SK-N-SH (cell line): ENCODE results near the gene PRKN. TPM values are rescaled to one million over a fixed set of nuclear protein-coding genes. Genes with fewer than 3 reads are reported as not detected.

Experiments
- CTCF ChIA-PET: fragments of 300-600, 350-600 bp; formaldehyde crosslinking; extraction: SDS; loops from one replicate; lab custom pipeline; 2021; lab: Yijun Ruan, JAX
- POLR2A ChIA-PET: fragments of 350-600 bp; sonication (Branson Sonifier 250); formaldehyde crosslinking; extraction: SDS; loops from one replicate; lab custom pipeline; 2020; ENCODE audit warnings: antibody characterized with exemption, inconsistent platforms; lab: Yijun Ruan, JAX
- DNase-seq: peaks from one replicate; pipeline ENCODE4 v3.0.0; 2012
- H2AFZ ChIP-seq: fragments of 200-600 bp; sonication (generic); 2 replicates; pipeline ENCODE4 v1.8.1; 2016; ENCODE audit warnings: antibody characterized with exemption, mild to moderate bottlenecking, low read depth
- H3F3A ChIP-seq: fragments of 200-600 bp; sonication (generic); replicated peaks from 2 replicates; pipeline ENCODE3; 2016; ENCODE audit warnings: antibody characterized with exemption, mild to moderate bottlenecking; ENCODE audit not compliant: insufficient read depth
- H3K27ac ChIP-seq, 2 experiments: fragments of 200-500 bp in 1 of 2; fragments of 200-600 bp in 1 of 2; sonication (Bioruptor generic) in 1 of 2; sonication (generic), shearing (Covaris generic) in 1 of 2; 2 replicates each; pipeline versions ENCODE4 v1.5.1 to v1.6.1; 2014 to 2016; ENCODE audit warnings: low read depth in 2 of 2, inconsistent platforms in 1 of 2, low read length in 1 of 2, mild to moderate bottlenecking in 1 of 2, mixed read lengths in 1 of 2
- H3K27me3 ChIP-seq: fragments of 200-600 bp; sonication (generic), shearing (Covaris generic); 2 replicates; pipeline ENCODE4 v1.6.1; 2016; ENCODE audit warnings: mixed run types; ENCODE audit not compliant: insufficient read depth
- H3K36me3 ChIP-seq, 2 experiments: fragments of 200-500 bp in 1 of 2; fragments of 200-600 bp in 1 of 2; sonication (Bioruptor generic) in 1 of 2; sonication (generic) in 1 of 2; replicated peaks in 1 of 2; 2 replicates each; pipeline versions ENCODE3 to v1.5.1; 2014 to 2016; ENCODE audit warnings: low read length in 1 of 2, mild to moderate bottlenecking in 1 of 2; ENCODE audit not compliant: insufficient read depth in 2 of 2, control insufficient read depth in 1 of 2
- H3K4me1 ChIP-seq, 2 experiments: fragments of 200-500 bp in 1 of 2; fragments of 200-600 bp in 1 of 2; sonication (Bioruptor generic) in 1 of 2; sonication (generic), shearing (Covaris generic) in 1 of 2; 2 replicates each; pipeline versions ENCODE4 v1.5.1 to v1.6.1; 2014 to 2016; ENCODE audit warnings: low read depth in 1 of 2, low read length in 1 of 2, mixed run types in 1 of 2; ENCODE audit not compliant: insufficient read depth in 2 of 2, control insufficient read depth in 1 of 2
- H3K4me2 ChIP-seq: fragments of 200-600 bp; sonication (generic), shearing (Covaris generic); 2 replicates; pipeline ENCODE4 v1.6.1; 2017; ENCODE audit warnings: mixed run types
- H3K4me3 ChIP-seq, 2 experiments: fragments of 200-500 bp in 1 of 2; fragments of 200-600 bp in 1 of 2; sonication (Bioruptor generic) in 1 of 2; sonication (generic), shearing (Covaris generic) in 1 of 2; 2 replicates each; pipeline versions ENCODE4 v1.5.1 to v1.8.1; 2014 to 2016; ENCODE audit warnings: low read depth in 2 of 2, inconsistent platforms in 1 of 2, low read length in 1 of 2, mild to moderate bottlenecking in 1 of 2, mixed read lengths in 1 of 2, moderate library complexity in 1 of 2
- H3K79me2 ChIP-seq: fragments of 200-600 bp; sonication (generic); 2 replicates; pipeline ENCODE4 v1.8.1; 2017; ENCODE audit warnings: mild to moderate bottlenecking; ENCODE audit not compliant: insufficient read depth
- H3K9ac ChIP-seq: fragments of 200-600 bp; sonication (generic); 2 replicates; pipeline ENCODE4 v1.6.1; 2017; ENCODE audit warnings: mixed run types
- H3K9me2 ChIP-seq: fragments of 200-600 bp; sonication (generic); 2 replicates; pipeline ENCODE4 v1.6.1; 2017; ENCODE audit warnings: mixed run types
- H3K9me3 ChIP-seq: fragments of 200-600 bp; sonication (generic); 2 replicates; pipeline ENCODE4 v1.6.1; 2017; ENCODE audit warnings: mixed run types, mild to moderate bottlenecking, moderate library complexity
- H4K20me1 ChIP-seq: fragments of 200-600 bp; sonication (generic); 2 replicates; pipeline ENCODE4 v1.6.1; 2017; ENCODE audit warnings: mild to moderate bottlenecking, mixed run types; ENCODE audit not compliant: insufficient read depth
- ELF1 ChIP-seq: IDR thresholded peaks from 2 replicates; pipeline ENCODE4 v1.4.0; 2012
- EP300 ChIP-seq, 2 experiments: IDR thresholded peaks; 2 replicates each; pipeline versions ENCODE4 v1.4.0 to v1.6.1; 2012; ENCODE audit warnings: borderline replicate concordance in 1 of 2, low read depth in 1 of 2, low read length in 1 of 2
- EZH2phosphoT487 ChIP-seq: fragments of 200-600 bp; sonication (generic); IDR thresholded peaks from 2 replicates; pipeline ENCODE4 v1.6.1; 2017; ENCODE audit warnings: low read depth, mixed run types, mild to moderate bottlenecking, antibody characterized with exemption, moderate library complexity, borderline replicate concordance
- FOXJ3 ChIP-seq: sonication (generic); formaldehyde crosslinking; IDR thresholded peaks from 2 replicates; pipeline ENCODE4 v1.5.1; 2020; ENCODE audit warnings: mild to moderate bottlenecking, missing genetic modification reagents
- FOXM1 ChIP-seq: IDR thresholded peaks from 2 replicates; pipeline ENCODE4 v1.4.0; 2012; ENCODE audit warnings: low read depth, mild to moderate bottlenecking
- IRF3 ChIP-seq: fragments of 150-350 bp; IDR thresholded peaks from 2 replicates; pipeline ENCODE4 v1.6.1; 2016; ENCODE audit warnings: mild to moderate bottlenecking, low read depth, low read length
- JUND ChIP-seq: IDR thresholded peaks from 2 replicates; pipeline ENCODE4 v1.4.0; 2012
- NRF1 ChIP-seq: IDR thresholded peaks from 2 replicates; pipeline ENCODE4 v1.6.1; 2012; ENCODE audit warnings: low read depth, mild to moderate bottlenecking, low read length
- PBX3 ChIP-seq: IDR thresholded peaks from 2 replicates; pipeline ENCODE4; 2012
- RCOR1 ChIP-seq: fragments of 150-350 bp; IDR thresholded peaks from 2 replicates; pipeline ENCODE4 v1.6.1; 2017; ENCODE audit warnings: antibody characterized with exemption, low read length
- REST ChIP-seq: IDR thresholded peaks from 2 replicates; pipeline ENCODE4 v1.6.1; 2012; ENCODE audit warnings: mild to moderate bottlenecking, low read depth, low read length, moderate library complexity
- SMC3 ChIP-seq: IDR thresholded peaks from 2 replicates; pipeline ENCODE4 v1.6.1; 2012; ENCODE audit warnings: low read depth, low read length, improper control_type of control experiment
- TEAD4 ChIP-seq: IDR thresholded peaks from 2 replicates; pipeline ENCODE4 v1.4.0; 2012; ENCODE audit warnings: mild to moderate bottlenecking, borderline replicate concordance; ENCODE audit not compliant: insufficient read depth
- USF1 ChIP-seq: IDR thresholded peaks from 2 replicates; pipeline ENCODE4 v1.4.0; 2012; ENCODE audit warnings: low read depth, borderline replicate concordance
- USF2 ChIP-seq: fragments of 150-350 bp; IDR thresholded peaks from 2 replicates; pipeline ENCODE4 v1.6.1; 2017; ENCODE audit warnings: antibody characterized with exemption, low read length, low read depth, borderline replicate concordance
- ZBTB33 ChIP-seq: IDR thresholded peaks from 2 replicates; pipeline ENCODE4 v1.4.0; 2012; ENCODE audit warnings: low read depth, borderline replicate concordance
- WGBS: methylation state at CpG from one replicate; pipeline ENCODE4 v1.1.6; 2017; ENCODE audit warnings: low lambda C conversion rate; 5-methylcytosine and 5-hydroxymethylcytosine counted together
- polyA plus RNA-seq, 3 experiments: library from polyadenylated mRNA; depleted of rRNA; stranded (reverse); fragments of >200 nt; gene quantifications; 2 replicates each; pipeline ENCODE4 v1.2.3, GENCODE V29; 2012

PRKN gene
- polyA plus RNA-seq, 1 of the 3 experiments (the other 2 are of a cell fraction): 0.76 TPM

- no peaks in the 10 kb centered on the region for H3K36me3 ChIP-seq
- H4K20me1 ChIP-seq: no peaks in the 10 kb centered on the region
- POLR2A ChIA-PET: no interaction called here
- H3K79me2 ChIP-seq: no peaks in the 10 kb centered on the region
- H3F3A ChIP-seq: no peaks in the 10 kb centered on the region
- H3K4me2 ChIP-seq: no peak overlapping the region
- no peak for DNase-seq
- TF ChIP-seq EP300 (IDR thresholded peaks at IDR 0.05; ENCODE audit: borderline replicate concordance in 1 of 2, low read depth in 1 of 2, low read length in 1 of 2) (no peak), FOXM1 (no peak), ELF1 (no peak), ZBTB33 (no peak), SMC3 (no peak), NRF1 (no peak), RCOR1 (no peak), IRF3 (no peak), USF1 (no peak), REST (no peak), FOXJ3 (CRISPR knock-in tag) (no peak), PBX3 (no peak), JUND (no peak), TEAD4 (no peak), USF2 (no peak), EZH2phosphoT487 (no peak)
- no peaks in the 10 kb centered on the region for H3K9me2 ChIP-seq
- no peaks in the 10 kb centered on the region for H3K9me3 ChIP-seq
- CTCF ChIA-PET: interaction anchor here (0.9 to 1.0 kb wide), 2 partner anchors 30 to 125 kb away, joined by 3 to 4 read pairs; no protein-coding TSS in a partner anchor
- H2AFZ ChIP-seq: no peak overlapping the region
- peak overlapping the region in 1 of 2 experiments; percentile 28; a peak in 2 of 4 replicates for H3K27ac ChIP-seq
- WGBS: 41% methylated on average over 4 of the region's 4 CpGs
- no peak overlapping the region for H3K9ac ChIP-seq
- H3K4me3 ChIP-seq: no peak overlapping the region
- no peaks in the 10 kb centered on the region; a peak in 1 of 4 replicates for H3K4me1 ChIP-seq
- no peaks in the 10 kb centered on the region for H3K27me3 ChIP-seq
Observed at GRCh38 chr6:162680871-162681270, 46.7 kb downstream of the PRKN start.
